Right lobe of liver (tissue), 6 donors: ENCODE measurements around the gene TRIO. TPM values are rescaled to one million over a fixed set of nuclear protein-coding genes. Genes with fewer than 3 reads are reported as not detected.

Source experiments
- ATAC-seq, 4 donors: fragments of 200-7000 bp; cut with Tn5 transposase; one replicate each; pipeline ENCODE4 v1.9.1; 2020; ENCODE audit warnings: mild to moderate bottlenecking in 4 of 4, moderate library complexity in 4 of 4
- DNase-seq, 3 donors: peaks; one replicate each; pipeline ENCODE4 v3.0.0-alpha.2; 2020
- H3K27ac ChIP-seq, 3 donors: fragments of 200-600 bp; one replicate each; pipeline ENCODE4 v1.8.0; 2022
- H3K27me3 ChIP-seq, 2 donors: fragments of 200-600 bp; one replicate each; pipeline ENCODE4 v1.8.0; 2022
- H3K36me3 ChIP-seq, 4 donors: fragments of 200-600 bp; sonication (generic) in 1 of 4; one replicate each; pipeline versions ENCODE4 v1.5.1 to v1.8.0; 2017 to 2022; ENCODE audit warnings: control low read depth in 1 of 4
- H3K4me1 ChIP-seq, 4 donors: fragments of 200-600 bp; sonication (generic) in 1 of 4; one replicate each; pipeline versions ENCODE4 v1.5.1 to v1.8.0; 2017 to 2022; ENCODE audit warnings: control low read depth in 1 of 4
- H3K4me3 ChIP-seq, 3 donors: fragments of 200-600 bp; one replicate each; pipeline ENCODE4 v1.8.0; 2022
- H3K9me3 ChIP-seq, 4 donors: fragments of 200-600 bp; sonication (generic) in 1 of 4; one replicate each; pipeline versions ENCODE4 v1.5.1 to v1.8.0; 2017 to 2022; ENCODE audit warnings: control low read depth in 1 of 4
- CTCF ChIP-seq, 4 donors: fragments of 200-600 bp in 3 of 4; fragments of 450-650 bp in 1 of 4; IDR thresholded peaks; one replicate each; pipeline versions ENCODE4 v1.5.1 to v1.8.0; 2016 to 2022; ENCODE audit warnings: antibody characterized with exemption in 4 of 4, mild to moderate bottlenecking in 2 of 4
- POLR2A ChIP-seq: fragments of 450-650 bp; IDR thresholded peaks from one replicate; pipeline ENCODE4 v1.6.1; 2017; ENCODE audit warnings: antibody characterized with exemption, mild to moderate bottlenecking
- WGBS: methylation state at CpG from one replicate; pipeline ENCODE4 v1.1.6; 2018; ENCODE audit warnings: low coverage, low lambda C conversion rate; ENCODE audit not compliant: insufficient coverage; ENCODE audit errors: missing lambda C conversion rate; 5-methylcytosine and 5-hydroxymethylcytosine counted together
- intact Hi-C, 2 donors: fragments of 100-400 bp; cut with DNase I; formaldehyde crosslinking; loops; one replicate each; pipeline versions ENCODE4 v1.11.2 to v1.14.1; 2022
- total RNA-seq, 6 experiments: library from RNA; depleted of rRNA in 2 of 6; stranded (reverse); fragments of >200 nt in 2 of 6; fragmentation: NEBNext Ultra II Directional in 3 of 6; extraction: Animal tissue kit (Norgen Biotek cat#: 25700) in 3 of 6; gene quantifications; one replicate each; pipeline versions ENCODE4 v1.1.0 to v1.2.4, GENCODE V29; 2016 to 2023
- donor health status: DM: no; HTN: yes; CAD: no.
- donor health status: DM: no; HTN: no; CAD: no.
- donor health status: DM: no; HTN: no; CAD: no.
- donor health status: DM: no; HTN: yes; CAD: no.
- donor health status: DM: no; HTN: yes; CAD: no.

TRIO gene
- total RNA-seq, 6 experiments from 2014 or later: 34.7 to 63.5 (median 50.2) TPM

DNA sequence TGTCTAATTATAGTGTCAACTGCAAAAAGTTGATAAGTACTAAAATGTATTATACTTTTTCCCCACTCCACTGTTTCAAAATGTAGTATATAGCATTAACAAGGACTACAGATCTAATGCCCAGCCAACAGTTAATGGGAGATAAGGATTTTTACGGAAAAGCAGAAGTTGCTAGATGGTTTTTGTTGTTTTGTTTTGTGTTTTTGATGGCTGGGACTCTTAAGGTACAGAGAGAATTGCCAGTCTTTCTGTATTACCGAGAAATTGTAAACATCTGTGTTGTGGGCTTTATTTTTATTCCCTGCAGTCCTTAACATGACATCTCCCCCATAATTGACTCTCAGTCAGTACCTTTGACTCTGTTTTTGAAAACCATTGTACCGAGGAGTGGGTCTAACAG lies 44.0 kb downstream of the TRIO start:
- ATAC-seq (no peak), DNase-seq (no peak)
- H3K27me3 ChIP-seq: no peaks in the 10 kb centered on the region
- H3K9me3 ChIP-seq: no peaks in the 10 kb centered on the region
- no peaks in the 10 kb centered on the region for H3K36me3 ChIP-seq
- intact Hi-C loops: no loop called here
- WGBS: 72% methylated on average over 3 of the region's 3 CpGs
- no peak for TF ChIP-seq POLR2A
- TF ChIP-seq CTCF (IDR thresholded peaks at IDR 0.05): no peak
- no peak overlapping the region for H3K4me3 ChIP-seq
- peaks cover 0 to 28% (median 6%) of the 10 kb centered on the region in 4 donors for H3K4me1 ChIP-seq
- H3K27ac ChIP-seq: no peak overlapping the region

GRCh38 chr5:14187660-14188059 lies 44.5 kb downstream of the TRIO start:
- Histone ChIP-seq H3K4me3 (no peak overlapping the region), H3K36me3 (no peaks in the 10 kb centered on the region), H3K4me1 (peaks cover 0 to 28% (median 6%) of the 10 kb centered on the region in 4 donors), H3K27ac (no peak overlapping the region), H3K9me3 (no peaks in the 10 kb centered on the region), H3K27me3 (no peaks in the 10 kb centered on the region)
- WGBS: 44% methylated on average over 5 of the region's 5 CpGs
- DNase-seq: no peak
- no peak for TF ChIP-seq POLR2A
- no peak for ATAC-seq
- intact Hi-C loops: no loop called here

GRCh38 chr5:14188778-14189177 lies 45.6 kb downstream of the TRIO start:
- no peak overlapping the region for H3K27ac ChIP-seq
- H3K9me3 ChIP-seq: no peaks in the 10 kb centered on the region
- TF ChIP-seq POLR2A (no peak), CTCF (IDR thresholded peaks at IDR 0.05) (no peak)
- WGBS: 93% methylated on average over 4 of the region's 4 CpGs
- ATAC-seq: no peak
- H3K27me3 ChIP-seq: no peaks in the 10 kb centered on the region
- H3K4me1 ChIP-seq: peaks cover 0 to 24% (median 2%) of the 10 kb centered on the region in 4 donors
- H3K36me3 ChIP-seq: no peaks in the 10 kb centered on the region
- intact Hi-C loops: no loop called here
- H3K4me3 ChIP-seq: no peak overlapping the region
- DNase-seq: no peak

DNA sequence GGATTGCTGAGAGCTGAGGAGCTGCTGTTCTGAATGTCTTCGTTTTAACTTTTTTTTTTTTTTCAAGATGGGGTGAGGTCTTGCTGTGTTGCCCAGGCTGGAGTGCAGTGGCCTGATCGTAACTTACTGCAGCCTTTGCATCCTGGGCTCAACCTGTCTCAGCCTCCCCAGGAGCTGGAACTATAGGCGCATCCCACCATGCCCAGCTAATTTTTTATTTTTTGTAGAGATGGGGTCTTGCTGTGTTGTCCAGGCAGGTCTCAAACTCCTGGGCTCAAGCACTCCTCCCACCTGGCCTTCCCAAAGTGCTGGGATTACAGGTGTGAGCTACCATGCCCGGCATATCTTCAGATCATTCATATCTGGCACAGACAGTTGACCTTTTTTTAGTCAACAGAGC lies 46.5 kb downstream of the TRIO start:
- H3K36me3 ChIP-seq: no peaks in the 10 kb centered on the region
- intact Hi-C loops: no loop called here
- no peaks in the 10 kb centered on the region for H3K27me3 ChIP-seq
- H3K4me3 ChIP-seq: no peak overlapping the region
- no peak overlapping the region for H3K27ac ChIP-seq
- peaks cover 0 to 20% (median 2%) of the 10 kb centered on the region in 4 donors for H3K4me1 ChIP-seq
- no peaks in the 10 kb centered on the region for H3K9me3 ChIP-seq
- 70% methylated on average over 4 of the region's 4 CpGs for WGBS
- no peak for DNase-seq
- no peak for TF ChIP-seq CTCF (IDR thresholded peaks at IDR 0.05)
- TF ChIP-seq POLR2A: no peak
- ATAC-seq: no peak

DNA sequence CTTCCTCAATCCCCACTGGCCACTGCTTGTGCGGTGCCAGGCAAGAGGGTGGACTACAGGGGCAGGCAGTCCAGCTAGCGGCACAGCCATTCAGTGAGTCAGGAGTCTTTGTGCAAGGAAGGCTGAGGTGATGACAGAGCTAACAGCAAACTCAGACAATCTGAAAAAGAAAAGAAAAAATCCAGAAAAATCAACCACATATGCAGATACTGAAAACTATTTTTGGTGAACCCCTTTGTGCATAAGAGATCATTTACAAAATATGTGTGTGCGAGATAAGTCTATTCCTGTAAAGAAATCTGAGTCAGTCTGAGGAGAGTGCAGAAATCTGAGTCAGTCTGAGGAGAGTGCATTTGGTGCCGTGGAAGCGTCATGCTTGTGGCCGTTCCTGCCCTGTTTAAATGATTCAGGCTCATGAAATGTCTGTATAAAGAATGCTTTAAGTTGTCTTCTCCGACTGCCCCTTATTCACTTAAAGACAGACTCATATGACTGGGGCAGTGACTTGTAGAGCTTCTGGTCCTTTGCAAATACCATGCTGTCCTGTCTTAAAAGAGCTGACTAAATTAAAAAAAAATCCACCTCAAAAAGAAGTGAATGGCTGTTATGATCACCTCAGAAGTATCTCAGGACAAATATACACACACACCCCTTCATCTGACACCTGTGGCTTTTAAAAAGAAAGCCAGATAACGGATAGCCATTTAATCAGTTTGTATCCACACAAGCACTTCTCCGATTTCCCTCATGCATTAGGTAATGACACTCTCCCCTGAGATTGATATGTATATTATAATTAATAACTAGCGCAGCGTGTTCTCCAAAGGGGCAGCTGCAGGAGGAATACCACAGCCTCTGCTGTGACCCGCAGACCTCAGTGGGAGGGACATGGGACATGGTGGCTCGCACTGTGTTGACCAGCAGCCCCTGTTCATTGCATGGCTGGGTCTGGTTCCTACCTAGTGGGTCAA lies 47.3 kb downstream of the TRIO start:
- no peak for TF ChIP-seq POLR2A
- TF ChIP-seq CTCF (IDR thresholded peaks at IDR 0.05): no peak
- H3K36me3 ChIP-seq: no peaks in the 10 kb centered on the region
- WGBS: 74% methylated on average over 11 of the region's 13 CpGs
- DNase-seq (no peak), ATAC-seq (peak; percentile 26 to 56 (median 36))
- H3K27me3 ChIP-seq: no peaks in the 10 kb centered on the region
- peaks cover 0 to 17% (median 2%) of the 10 kb centered on the region in 4 donors for H3K4me1 ChIP-seq
- intact Hi-C loops: no loop called here
- H3K9me3 ChIP-seq: no peaks in the 10 kb centered on the region
- no peak overlapping the region for H3K4me3 ChIP-seq
- H3K27ac ChIP-seq: no peak overlapping the region
